GM12878 (cell line): Measurements from ENCODE around the gene NPDC1. TPM values are rescaled to one million over a fixed set of nuclear protein-coding genes. Genes with fewer than 3 reads are reported as not detected.

Source experiments
- CHD1 ChIP-seq: IDR thresholded peaks from 2 replicates; pipeline ENCODE4 v1.6.1; 2012; ENCODE audit warnings: low read depth, low read length, improper control_type of control experiment
- CHD4 ChIP-seq: fragments of 200-600 bp; sonication (generic); IDR thresholded peaks from 2 replicates; pipeline ENCODE4 v1.6.1; 2016; ENCODE audit warnings: mild to moderate bottlenecking
- CUX1 ChIP-seq: IDR thresholded peaks from 2 replicates; pipeline ENCODE4 v1.6.1; 2012; ENCODE audit warnings: improper control_type of control experiment, low read depth, low read length; ENCODE audit not compliant: insufficient replicate concordance
- ESRRA ChIP-seq: IDR thresholded peaks from 2 replicates; pipeline ENCODE4 v1.6.1; 2012; ENCODE audit warnings: mild to moderate bottlenecking, low read length, improper control_type of control experiment
- GABPA ChIP-seq: IDR thresholded peaks from 2 replicates; pipeline ENCODE4 v1.6.1; 2014; ENCODE audit warnings: antibody characterized with exemption, low read depth, mild to moderate bottlenecking, inconsistent platforms
- KAT2A ChIP-seq: conservative IDR thresholded peaks from 2 replicates; pipeline ENCODE4 v1.6.1; 2011; ENCODE audit warnings: low read depth, low read length; ENCODE audit not compliant: control insufficient read depth
- KLF5 ChIP-seq: fragments of 450-650 bp; IDR thresholded peaks from 2 replicates; pipeline ENCODE4 v1.6.1; 2014; ENCODE audit warnings: mild to moderate bottlenecking; ENCODE audit not compliant: partially characterized antibody
- PML ChIP-seq: IDR thresholded peaks from 2 replicates; pipeline ENCODE4 v1.6.1; 2012; ENCODE audit warnings: low read length, inconsistent platforms
- TAF1 ChIP-seq: IDR thresholded peaks from 2 replicates; pipeline ENCODE4 v1.6.1; 2011; ENCODE audit warnings: mild to moderate bottlenecking, low read depth, low read length, borderline replicate concordance
- TCF3 ChIP-seq: IDR thresholded peaks from 2 replicates; pipeline ENCODE4 v1.6.1; 2012; ENCODE audit warnings: low read depth, mild to moderate bottlenecking, low read length, borderline replicate concordance; ENCODE audit not compliant: insufficient read depth
- ZBTB4 ChIP-seq: fragments of 450-650 bp; formaldehyde crosslinking; IDR thresholded peaks from 2 replicates; pipeline ENCODE4 v1.4.0; 2022; ENCODE audit warnings: mild to moderate bottlenecking, moderate library complexity
- ZNF207 ChIP-seq: fragments of 450-650 bp; IDR thresholded peaks from 2 replicates; pipeline ENCODE4 v1.6.1; 2014; ENCODE audit warnings: antibody characterized with exemption, mild to moderate bottlenecking, borderline replicate concordance
- ZNF274 ChIP-seq: IDR thresholded peaks from one replicate; pipeline ENCODE4 v1.8.0; 2011; ENCODE audit not compliant: insufficient read length, insufficient read depth
- ZZZ3 ChIP-seq: IDR thresholded peaks from 2 replicates; pipeline ENCODE4 v1.6.1; 2011; ENCODE audit warnings: low read depth; ENCODE audit not compliant: control insufficient read depth, insufficient read length
- polyA plus RNA-seq, 11 experiments: library from polyadenylated mRNA; depleted of rRNA in 4 of 11; unstranded in 6 of 11; stranded (reverse) in 5 of 11; fragments of >200 nt; fragmentation: Nextera tagmentation in 4 of 11; fragmentation: Illumina TruSeq in 1 of 11; extraction: Ambion mirVana in 4 of 11; extraction: Trizol in 1 of 11; gene quantifications; 1 replicate in 1 of 11; 2 replicates in 10 of 11; pipeline versions ENCODE4 v1.2.1 to v1.2.3, GENCODE V29; 2011 to 2016; ENCODE audit warnings: inconsistent platforms in 2 of 11, missing spikeins in 2 of 11, low read depth in 1 of 11
- total RNA-seq, 4 experiments: library from RNA; depleted of rRNA in 3 of 4; stranded (reverse); fragments of >200 nt in 3 of 4; fragmentation: Illumina TruSeq in 1 of 4; extraction: Trizol in 1 of 4; gene quantifications; 2 replicates each; pipeline versions ENCODE4 v1.2.1 to v1.2.3, GENCODE V29; 2013 to 2021
- TF ChIP-seq, protein P1 (sequence below): IDR thresholded peaks from 2 replicates; pipeline ENCODE4 v1.6.1; 2012; ENCODE audit warnings: low read length, inconsistent platforms
- TF ChIP-seq, protein P2 (sequence below): fragments of 450-650 bp; IDR thresholded peaks from 2 replicates; pipeline ENCODE4 v1.6.1; 2017; ENCODE audit warnings: antibody characterized with exemption, mild to moderate bottlenecking, moderate library complexity

NPDC1 gene
- total and polyA plus RNA-seq, 10 of the 15 experiments (the other 5 are each of a cell fraction or from before 2014, with no cell fraction given) = 0.04 to 1.7 (median 0.77) TPM; not detected in 2

- TF ChIP-seq CUX1 (no peak), ZZZ3 (no peak), KAT2A (no peak), CHD1 (0 out of 2 replicates have a peak, but pooled peaks have one; percentile 57), ZNF274 (no peak), ZBTB4 (CRISPR knock-in tag) (no peak), KLF5 (peak; percentile 63), GABPA (no peak), CHD4 (no peak), PML (no peak), ESRRA (no peak), TCF3 (peak; percentile 46; the same call in 1 of the 2 replicates), TAF1 (peak; percentile 72), ZNF207 (no peak; the same call in 1 of the 2 replicates)
- TF ChIP-seq, protein P1, sequence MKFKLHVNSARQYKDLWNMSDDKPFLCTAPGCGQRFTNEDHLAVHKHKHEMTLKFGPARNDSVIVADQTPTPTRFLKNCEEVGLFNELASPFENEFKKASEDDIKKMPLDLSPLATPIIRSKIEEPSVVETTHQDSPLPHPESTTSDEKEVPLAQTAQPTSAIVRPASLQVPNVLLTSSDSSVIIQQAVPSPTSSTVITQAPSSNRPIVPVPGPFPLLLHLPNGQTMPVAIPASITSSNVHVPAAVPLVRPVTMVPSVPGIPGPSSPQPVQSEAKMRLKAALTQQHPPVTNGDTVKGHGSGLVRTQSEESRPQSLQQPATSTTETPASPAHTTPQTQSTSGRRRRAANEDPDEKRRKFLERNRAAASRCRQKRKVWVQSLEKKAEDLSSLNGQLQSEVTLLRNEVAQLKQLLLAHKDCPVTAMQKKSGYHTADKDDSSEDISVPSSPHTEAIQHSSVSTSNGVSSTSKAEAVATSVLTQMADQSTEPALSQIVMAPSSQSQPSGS = no peak
- TF ChIP-seq, protein P2, sequence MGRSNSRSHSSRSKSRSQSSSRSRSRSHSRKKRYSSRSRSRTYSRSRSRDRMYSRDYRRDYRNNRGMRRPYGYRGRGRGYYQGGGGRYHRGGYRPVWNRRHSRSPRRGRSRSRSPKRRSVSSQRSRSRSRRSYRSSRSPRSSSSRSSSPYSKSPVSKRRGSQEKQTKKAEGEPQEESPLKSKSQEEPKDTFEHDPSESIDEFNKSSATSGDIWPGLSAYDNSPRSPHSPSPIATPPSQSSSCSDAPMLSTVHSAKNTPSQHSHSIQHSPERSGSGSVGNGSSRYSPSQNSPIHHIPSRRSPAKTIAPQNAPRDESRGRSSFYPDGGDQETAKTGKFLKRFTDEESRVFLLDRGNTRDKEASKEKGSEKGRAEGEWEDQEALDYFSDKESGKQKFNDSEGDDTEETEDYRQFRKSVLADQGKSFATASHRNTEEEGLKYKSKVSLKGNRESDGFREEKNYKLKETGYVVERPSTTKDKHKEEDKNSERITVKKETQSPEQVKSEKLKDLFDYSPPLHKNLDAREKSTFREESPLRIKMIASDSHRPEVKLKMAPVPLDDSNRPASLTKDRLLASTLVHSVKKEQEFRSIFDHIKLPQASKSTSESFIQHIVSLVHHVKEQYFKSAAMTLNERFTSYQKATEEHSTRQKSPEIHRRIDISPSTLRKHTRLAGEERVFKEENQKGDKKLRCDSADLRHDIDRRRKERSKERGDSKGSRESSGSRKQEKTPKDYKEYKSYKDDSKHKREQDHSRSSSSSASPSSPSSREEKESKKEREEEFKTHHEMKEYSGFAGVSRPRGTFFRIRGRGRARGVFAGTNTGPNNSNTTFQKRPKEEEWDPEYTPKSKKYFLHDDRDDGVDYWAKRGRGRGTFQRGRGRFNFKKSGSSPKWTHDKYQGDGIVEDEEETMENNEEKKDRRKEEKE = no peak
These were observed 40.8 kb upstream of the NPDC1 start, which contains the start of gene MAN1B1 (continued) for GRCh38 chr9:137086531-137087408.
